CD14-positive monocyte (primary cell): Measurements from ENCODE around the gene PLA2G4F. TPM values are rescaled to one million over a fixed set of nuclear protein-coding genes. Genes with fewer than 3 reads are reported as not detected.
A peak's percentile ranks its signal among the peaks of the same experiment; 100 is the strongest.

Experiments
- DNase-seq, 3 donors: peaks; one replicate each; pipeline ENCODE4 v3.0.0-alpha.2; 2011 to 2022
- H2AFZ ChIP-seq: 2 replicates; pipeline ENCODE4 v1.6.0; 2012; ENCODE audit warnings: mild to moderate bottlenecking, low read depth, low read length, inconsistent platforms; ENCODE audit not compliant: insufficient read depth, poor library complexity, severe bottlenecking
- H3K27ac ChIP-seq, 2 donors: 1 replicate in 1 of 2; 2 replicates in 1 of 2; pipeline ENCODE4 v1.5.1; 2012 to 2013; ENCODE audit warnings: low read length in 2 of 2, control low read depth in 1 of 2, inconsistent platforms in 1 of 2, low read depth in 1 of 2, mild to moderate bottlenecking in 1 of 2
- H3K27me3 ChIP-seq, 2 donors: one replicate each; pipeline versions ENCODE4 v1.6.0 to v1.6.1; 2011 to 2013; ENCODE audit warnings: low read length in 2 of 2; ENCODE audit not compliant: control insufficient read depth in 2 of 2, insufficient read depth in 2 of 2
- H3K36me3 ChIP-seq, 2 donors: replicated peaks in 1 of 2; 1 replicate in 1 of 2; 2 replicates in 1 of 2; pipeline versions ENCODE4 v1.5.1 to v1.6.1; 2012 to 2013; ENCODE audit warnings: low read length in 2 of 2, control low read depth in 1 of 2, inconsistent platforms in 1 of 2, mild to moderate bottlenecking in 1 of 2; ENCODE audit not compliant: insufficient read depth in 2 of 2, control insufficient read depth in 1 of 2
- H3K4me1 ChIP-seq, 2 donors: 1 replicate in 1 of 2; 2 replicates in 1 of 2; pipeline versions ENCODE4 v1.5.1 to v1.6.1; 2012 to 2013; ENCODE audit warnings: low read length in 2 of 2, control low read depth in 1 of 2, inconsistent platforms in 1 of 2, mild to moderate bottlenecking in 1 of 2, moderate library complexity in 1 of 2; ENCODE audit not compliant: insufficient read depth in 2 of 2, control insufficient read depth in 1 of 2
- H3K4me2 ChIP-seq: replicated peaks from 2 replicates; pipeline ENCODE3; 2012; ENCODE audit warnings: low read length, moderate library complexity, mild to moderate bottlenecking; ENCODE audit not compliant: poor library complexity, severe bottlenecking; ENCODE audit errors: extremely low read depth
- H3K4me3 ChIP-seq, 3 experiments: fragments of 200-600 bp in 1 of 3; sonication (generic) in 1 of 3; replicated peaks in 1 of 3; 1 replicate in 2 of 3; 2 replicates in 1 of 3; pipeline ENCODE4 v1.5.1; 2011 to 2013; ENCODE audit warnings: low read length in 3 of 3, mild to moderate bottlenecking in 3 of 3, control low read depth in 2 of 3, low read depth in 2 of 3, inconsistent platforms in 1 of 3, moderate library complexity in 1 of 3
- H3K79me2 ChIP-seq: 2 replicates; pipeline ENCODE4 v1.6.0; 2012; ENCODE audit warnings: mild to moderate bottlenecking, control low read depth, inconsistent platforms, low read length, moderate library complexity; ENCODE audit not compliant: insufficient read depth
- H3K9ac ChIP-seq: 2 replicates; pipeline ENCODE4 v1.6.0; 2017; ENCODE audit warnings: low read length, mild to moderate bottlenecking; ENCODE audit not compliant: insufficient read depth, poor library complexity, severe bottlenecking
- H3K9me3 ChIP-seq, 2 donors: replicated peaks in 1 of 2; 1 replicate in 1 of 2; 2 replicates in 1 of 2; pipeline versions ENCODE4 v1.5.1 to v1.6.1; 2012 to 2013; ENCODE audit warnings: low read length in 2 of 2, control low read depth in 1 of 2; ENCODE audit not compliant: control insufficient read depth in 1 of 2, insufficient read depth in 1 of 2
- H4K20me1 ChIP-seq: 2 replicates; pipeline ENCODE4 v1.6.0; 2012; ENCODE audit warnings: mild to moderate bottlenecking, low read length, control low read depth, moderate library complexity; ENCODE audit not compliant: insufficient read depth
- H3K27ac Mint-ChIP-seq, 7 donors: one replicate each; pipeline ENCODE4 v1.8.0; 2020; ENCODE audit warnings: mild to moderate bottlenecking in 7 of 7, mixed read lengths in 7 of 7, moderate library complexity in 6 of 7, inconsistent platforms in 2 of 7
- H3K27me3 Mint-ChIP-seq, 3 donors: one replicate each; pipeline ENCODE4 v1.8.0; 2021 to 2022; ENCODE audit warnings: low read depth in 3 of 3, mild to moderate bottlenecking in 3 of 3, mixed read lengths in 3 of 3, moderate library complexity in 3 of 3, inconsistent platforms in 1 of 3
- H3K36me3 Mint-ChIP-seq, 2 donors: one replicate each; pipeline ENCODE4 v1.8.0; 2020; ENCODE audit warnings: mixed read lengths in 2 of 2, inconsistent platforms in 1 of 2, mild to moderate bottlenecking in 1 of 2
- H3K4me1 Mint-ChIP-seq: one replicate; pipeline ENCODE4 v1.8.0; 2020; ENCODE audit warnings: mild to moderate bottlenecking, mixed read lengths
- H3K4me3 Mint-ChIP-seq, 2 donors: one replicate each; pipeline ENCODE4 v1.8.0; 2020; ENCODE audit warnings: mild to moderate bottlenecking in 2 of 2, mixed read lengths in 2 of 2, moderate library complexity in 1 of 2
- H3K9me3 Mint-ChIP-seq, 7 donors: one replicate each; pipeline ENCODE4 v1.8.0; 2020 to 2022; ENCODE audit warnings: mixed read lengths in 7 of 7, mild to moderate bottlenecking in 6 of 7, moderate library complexity in 6 of 7, inconsistent platforms in 2 of 7
- WGBS: methylation state at CpG from one replicate; pipeline ENCODE4 v1.1.5; 2013; ENCODE audit warnings: missing lambda C conversion rate; ENCODE audit not compliant: insufficient coverage; 5-methylcytosine and 5-hydroxymethylcytosine counted together
- intact Hi-C, 2 donors: fragments of 100-400 bp; cut with micrococcal nuclease; formaldehyde crosslinking; loops; one replicate each; pipeline versions ENCODE4 v1.15.0 to v1.15.1; 2023
- polyA plus RNA-seq, 3 donors: library from polyadenylated mRNA; depleted of rRNA in 1 of 3; unstranded in 2 of 3; stranded (reverse) in 1 of 3; fragments of 300-500 nt in 2 of 3; fragments of >200 nt in 1 of 3; fragmentation: Illumina TruSeq in 2 of 3; gene quantifications; 1 replicate in 2 of 3; 2 replicates in 1 of 3; pipeline ENCODE4 v1.2.3, GENCODE V29; 2012 to 2021
- TF ChIP-seq, protein P1 (sequence below): fragments of 200-600 bp; IDR thresholded peaks from one replicate; pipeline ENCODE4 v1.8.0; 2022; ENCODE audit warnings: antibody characterized with exemption, mild to moderate bottlenecking

PLA2G4F gene
- polyA plus RNA-seq, 3 donors = not detected

DNA sequence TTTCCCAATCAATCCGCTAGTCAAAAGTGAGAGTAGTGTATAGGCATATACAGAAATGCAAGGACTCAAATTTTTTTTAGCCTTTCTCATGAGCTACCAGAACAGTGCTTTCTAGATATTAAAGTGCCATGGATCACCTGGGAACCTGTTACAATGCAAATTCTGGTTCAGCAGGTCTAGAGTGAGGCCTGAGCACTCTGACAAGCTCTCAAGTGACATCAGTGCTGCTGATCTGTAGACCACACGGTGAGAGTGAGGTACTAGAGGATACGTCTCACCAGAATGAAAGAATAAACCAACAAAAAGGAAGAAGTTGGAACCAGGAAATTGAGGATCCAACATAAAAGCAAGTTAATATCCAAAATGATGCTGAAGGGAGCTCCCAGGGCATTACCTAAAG lies 46.1 kb downstream of the PLA2G4F start:
- no CpG with 5 or more reads among the region's 3 CpGs for WGBS
- Mint-ChIP-seq H3K36me3 (no peaks in the 10 kb centered on the region), H3K4me1 (peaks cover 68% of the 10 kb centered on the region), H3K9me3 (peaks cover 0 to 4% (median 0%) of the 10 kb centered on the region in 7 donors), H3K27ac (peak overlapping the region in 3 of 7 donors; percentile 71 to 77 (median 74)), H3K27me3 (peaks cover 0 to 2% (median 0%) of the 10 kb centered on the region in 3 donors), H3K4me3 (no peak overlapping the region)
- Histone ChIP-seq H4K20me1 (no peaks in the 10 kb centered on the region), H3K27ac (peak overlapping the region in 1 of 2 donors; percentile 5), H3K27me3 (no peaks in the 10 kb centered on the region), H3K36me3 (no peaks in the 10 kb centered on the region), H3K9ac (no peak overlapping the region), H3K4me3 (no peak overlapping the region), H2AFZ (no peak overlapping the region), H3K9me3 (no peaks in the 10 kb centered on the region), H3K4me1 (peaks cover 69 to 74% of the 10 kb centered on the region in 2 donors), H3K79me2 (no peaks in the 10 kb centered on the region), H3K4me2 (no peak overlapping the region)
- TF ChIP-seq, protein P1, sequence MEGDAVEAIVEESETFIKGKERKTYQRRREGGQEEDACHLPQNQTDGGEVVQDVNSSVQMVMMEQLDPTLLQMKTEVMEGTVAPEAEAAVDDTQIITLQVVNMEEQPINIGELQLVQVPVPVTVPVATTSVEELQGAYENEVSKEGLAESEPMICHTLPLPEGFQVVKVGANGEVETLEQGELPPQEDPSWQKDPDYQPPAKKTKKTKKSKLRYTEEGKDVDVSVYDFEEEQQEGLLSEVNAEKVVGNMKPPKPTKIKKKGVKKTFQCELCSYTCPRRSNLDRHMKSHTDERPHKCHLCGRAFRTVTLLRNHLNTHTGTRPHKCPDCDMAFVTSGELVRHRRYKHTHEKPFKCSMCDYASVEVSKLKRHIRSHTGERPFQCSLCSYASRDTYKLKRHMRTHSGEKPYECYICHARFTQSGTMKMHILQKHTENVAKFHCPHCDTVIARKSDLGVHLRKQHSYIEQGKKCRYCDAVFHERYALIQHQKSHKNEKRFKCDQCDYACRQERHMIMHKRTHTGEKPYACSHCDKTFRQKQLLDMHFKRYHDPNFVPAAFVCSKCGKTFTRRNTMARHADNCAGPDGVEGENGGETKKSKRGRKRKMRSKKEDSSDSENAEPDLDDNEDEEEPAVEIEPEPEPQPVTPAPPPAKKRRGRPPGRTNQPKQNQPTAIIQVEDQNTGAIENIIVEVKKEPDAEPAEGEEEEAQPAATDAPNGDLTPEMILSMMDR = no peak
- intact Hi-C loops = no loop called here
- DNase-seq = no peak

- Histone ChIP-seq H3K27me3 (no peaks in the 10 kb centered on the region), H2AFZ (peak overlapping the region; percentile 37), H3K27ac (peak overlapping the region in 1 of 2 donors; percentile 49), H3K9ac (no peak overlapping the region), H4K20me1 (no peaks in the 10 kb centered on the region), H3K4me2 (peak overlapping the region; percentile 17), H3K4me3 (no peak overlapping the region), H3K4me1 (peaks cover 85 to 89% of the 10 kb centered on the region in 2 donors), H3K36me3 (no peaks in the 10 kb centered on the region), H3K79me2 (no peaks in the 10 kb centered on the region), H3K9me3 (no peaks in the 10 kb centered on the region)
- no peaks in the 10 kb centered on the region for H3K36me3 Mint-ChIP-seq
- peak overlapping the region; percentile 51 to 87 (median 75) for H3K27ac Mint-ChIP-seq
- WGBS = 0% methylated on average over 3 of the region's 3 CpGs
- H3K4me3 Mint-ChIP-seq = peak overlapping the region in 1 of 2 donors; percentile 27
- H3K27me3 Mint-ChIP-seq = peaks cover 0 to 2% (median 0%) of the 10 kb centered on the region in 3 donors
- H3K9me3 Mint-ChIP-seq = peaks cover 0 to 4% (median 0%) of the 10 kb centered on the region in 7 donors
- DNase-seq = peak; percentile 32 to 54 (median 45)
- intact Hi-C loops = no loop called here
- peaks cover 79% of the 10 kb centered on the region for H3K4me1 Mint-ChIP-seq
- TF ChIP-seq, protein P1 = no peak
Measured at GRCh38 chr15:42108806-42109205, 47.6 kb downstream of the PLA2G4F start.
